T-helper 9 cell (primary cell): ENCODE results near the gene SORBS2.

ENCODE experiments used
- DNase-seq: peaks from one replicate; pipeline ENCODE4 v3.0.0-alpha.2; 2020

SORBS2 gene

DNA sequence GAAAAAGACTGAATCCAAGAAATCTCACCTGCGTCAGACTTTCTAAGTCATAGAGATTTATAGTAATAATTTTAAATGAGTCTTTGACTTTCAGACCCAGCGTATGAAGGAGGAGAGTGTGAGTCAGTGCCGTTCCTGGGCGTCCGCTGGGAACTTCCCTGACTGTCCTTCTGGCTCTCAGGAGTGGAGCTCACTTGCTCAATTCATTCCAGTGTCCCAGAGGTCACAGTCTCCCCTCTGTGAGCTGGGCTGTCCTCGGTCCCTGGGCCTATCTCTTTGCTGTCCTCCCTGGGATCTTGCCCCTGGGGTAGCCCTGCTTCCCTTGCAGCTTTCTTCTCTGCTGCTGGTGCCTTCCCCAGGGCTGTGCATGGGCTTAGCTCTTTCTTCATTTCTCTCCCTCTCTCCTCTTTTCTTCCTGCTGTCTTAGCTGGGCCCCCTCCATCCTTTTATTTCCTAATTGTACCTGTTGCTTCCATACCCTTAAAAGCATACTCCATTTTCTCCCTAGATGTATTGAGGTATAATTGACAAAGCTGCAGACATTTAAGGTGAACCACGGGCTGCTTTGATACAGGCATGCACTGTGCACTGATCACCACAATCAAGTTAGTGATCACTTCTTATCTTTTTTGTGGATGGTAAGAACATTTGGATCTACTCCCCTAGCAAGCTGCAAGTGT lies 11.6 kb downstream of the SORBS2 start:
- DNase-seq = no peak

DNA sequence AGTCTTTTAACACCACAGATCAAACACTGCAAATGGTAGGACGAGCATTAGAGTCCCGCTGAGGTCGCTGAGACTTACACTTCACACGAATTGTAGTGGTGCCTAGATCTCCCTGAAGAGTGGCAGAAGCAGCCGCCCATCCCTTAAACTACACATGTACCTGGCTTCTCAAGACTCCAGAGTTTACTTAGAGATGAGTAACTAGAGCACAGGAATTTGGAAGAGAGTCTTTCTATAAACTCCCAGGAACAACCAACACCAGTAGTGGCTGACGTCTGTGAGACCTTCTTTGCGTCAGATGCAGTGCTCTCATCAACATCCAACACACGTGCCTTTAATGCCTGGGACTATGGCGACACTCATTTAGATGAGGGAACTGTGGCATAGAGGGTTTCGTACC lies 12.6 kb downstream of the SORBS2 start:
- no peak for DNase-seq

DNA sequence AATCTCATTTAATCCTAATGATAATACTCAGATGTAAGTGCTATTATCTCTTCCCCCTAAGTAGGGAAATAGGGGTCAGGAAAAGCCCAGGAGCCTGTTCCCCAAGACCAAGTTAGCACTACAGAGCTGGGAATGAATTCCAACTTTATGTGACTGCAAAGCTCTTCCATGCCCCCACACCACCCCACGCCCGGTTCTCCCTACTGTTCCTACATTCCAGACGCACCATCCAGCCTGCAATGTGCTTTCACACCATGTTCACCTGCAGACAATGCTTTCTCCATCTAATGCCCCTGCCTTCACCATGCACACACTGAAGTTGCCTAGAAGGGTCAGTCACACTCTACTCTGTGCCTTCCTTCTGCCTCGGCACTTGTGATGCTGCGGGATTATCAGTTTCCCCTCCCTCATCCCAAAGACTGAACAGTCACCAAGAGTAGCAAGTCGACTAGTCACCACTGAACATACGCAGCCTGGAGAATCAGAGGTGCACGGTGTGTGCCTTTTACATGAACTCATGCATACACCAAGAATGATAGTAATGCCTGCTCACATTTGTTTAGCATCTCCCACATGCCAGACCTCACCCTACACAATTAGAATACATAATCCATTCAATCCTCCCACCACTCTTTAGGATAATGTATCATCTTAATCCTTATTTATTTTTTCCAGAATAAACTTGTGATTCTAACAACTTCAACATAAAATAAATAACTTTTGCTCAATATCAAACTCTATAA lies 14.2 kb downstream of the SORBS2 start:
- no peak for DNase-seq

DNA sequence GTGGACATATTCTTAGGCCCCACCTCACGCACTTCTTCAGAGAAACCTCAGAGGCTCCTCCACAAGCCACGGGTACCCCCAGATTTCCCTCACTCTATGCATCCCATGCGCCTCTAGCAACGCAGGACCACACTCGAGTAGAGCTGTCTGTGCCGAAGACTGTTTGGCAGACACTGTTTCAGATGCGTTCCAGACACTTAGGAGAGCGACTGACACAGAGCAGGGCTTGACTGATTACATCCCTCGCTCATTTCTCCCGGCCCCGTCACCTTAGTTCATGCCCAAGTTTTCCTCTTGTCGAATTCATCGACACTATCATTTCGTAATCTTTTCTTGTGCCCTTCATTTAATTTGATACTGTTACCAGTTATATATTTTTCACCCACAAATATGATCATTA lies 15.0 kb downstream of the SORBS2 start:
- DNase-seq = no peak

DNA sequence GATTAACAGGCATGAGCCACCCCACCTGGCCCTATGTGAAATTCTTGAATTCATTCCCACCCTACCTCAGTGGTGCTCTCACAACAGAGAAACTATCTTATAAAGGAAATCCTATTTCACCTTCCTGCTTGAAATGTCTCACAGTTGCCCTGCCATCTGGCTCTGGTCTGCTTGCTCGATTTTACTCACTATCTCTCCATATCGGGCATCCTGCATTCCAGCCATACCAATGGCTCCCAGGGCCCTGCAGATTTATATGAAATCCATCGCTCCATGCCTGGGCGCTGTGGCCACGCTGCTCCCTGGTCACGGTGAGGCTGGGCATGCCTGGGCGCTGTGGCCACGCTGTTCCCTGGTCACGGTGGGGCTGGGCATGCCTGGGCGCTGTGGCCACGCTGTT lies 15.8 kb downstream of the SORBS2 start:
- DNase-seq = no peak

DNA sequence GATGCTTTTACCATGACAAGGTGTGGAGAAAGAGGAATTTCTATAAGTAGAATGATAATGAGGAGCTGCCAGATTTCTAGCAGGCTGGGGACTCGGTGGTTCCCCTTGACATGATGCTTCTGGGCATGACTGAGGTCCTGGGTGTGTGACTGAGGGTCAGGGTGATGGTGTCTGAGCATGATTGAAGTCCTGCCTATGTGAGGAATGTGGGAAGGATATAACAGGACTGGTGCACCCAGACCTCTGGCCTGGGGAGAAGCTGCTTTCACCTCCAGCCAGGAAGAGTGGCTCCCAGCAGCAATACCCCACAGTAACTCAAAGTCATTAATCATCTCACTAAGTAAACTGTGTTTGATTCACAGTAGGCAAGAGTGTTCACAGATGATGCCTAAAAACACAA lies 17.4 kb downstream of the SORBS2 start:
- DNase-seq = no peak

DNA sequence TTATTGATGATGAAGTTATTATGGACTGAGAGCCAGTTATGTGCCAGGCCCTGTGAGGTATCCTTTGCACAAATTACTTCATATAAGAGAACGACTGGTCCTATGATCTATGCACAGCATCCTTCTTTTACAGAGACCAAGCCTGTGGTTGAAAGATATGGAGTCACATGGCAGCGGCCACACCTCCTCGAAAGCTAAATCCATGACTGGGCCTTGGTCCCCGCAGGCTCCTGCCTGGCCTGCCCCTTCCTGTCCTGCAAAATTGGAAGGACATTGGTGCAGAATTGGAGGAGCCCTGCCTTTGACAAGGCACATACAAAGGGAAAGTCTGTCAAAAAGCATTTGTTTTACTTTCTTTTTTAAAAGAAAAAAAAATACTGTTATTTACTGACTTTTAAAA lies 18.3 kb downstream of the SORBS2 start:
- no peak for DNase-seq

DNA sequence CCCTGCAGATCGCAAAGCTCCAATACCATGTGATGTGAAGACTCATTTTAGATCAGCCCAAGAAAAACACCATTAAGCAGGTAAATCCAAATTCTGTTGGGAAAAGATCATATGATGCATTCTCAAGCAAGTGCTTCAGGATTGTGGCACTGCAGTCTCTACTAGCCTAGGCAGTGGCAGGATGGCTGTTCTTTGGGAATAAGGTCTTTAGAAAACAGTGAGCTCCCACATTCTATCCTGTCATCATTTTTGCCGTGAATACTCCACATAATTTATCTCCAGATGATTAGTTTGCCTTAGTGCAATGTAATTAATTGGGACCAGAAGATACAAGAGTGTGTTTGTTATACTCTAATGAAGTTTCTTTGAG lies 18.9 kb downstream of the SORBS2 start:
- DNase-seq = no peak

DNA sequence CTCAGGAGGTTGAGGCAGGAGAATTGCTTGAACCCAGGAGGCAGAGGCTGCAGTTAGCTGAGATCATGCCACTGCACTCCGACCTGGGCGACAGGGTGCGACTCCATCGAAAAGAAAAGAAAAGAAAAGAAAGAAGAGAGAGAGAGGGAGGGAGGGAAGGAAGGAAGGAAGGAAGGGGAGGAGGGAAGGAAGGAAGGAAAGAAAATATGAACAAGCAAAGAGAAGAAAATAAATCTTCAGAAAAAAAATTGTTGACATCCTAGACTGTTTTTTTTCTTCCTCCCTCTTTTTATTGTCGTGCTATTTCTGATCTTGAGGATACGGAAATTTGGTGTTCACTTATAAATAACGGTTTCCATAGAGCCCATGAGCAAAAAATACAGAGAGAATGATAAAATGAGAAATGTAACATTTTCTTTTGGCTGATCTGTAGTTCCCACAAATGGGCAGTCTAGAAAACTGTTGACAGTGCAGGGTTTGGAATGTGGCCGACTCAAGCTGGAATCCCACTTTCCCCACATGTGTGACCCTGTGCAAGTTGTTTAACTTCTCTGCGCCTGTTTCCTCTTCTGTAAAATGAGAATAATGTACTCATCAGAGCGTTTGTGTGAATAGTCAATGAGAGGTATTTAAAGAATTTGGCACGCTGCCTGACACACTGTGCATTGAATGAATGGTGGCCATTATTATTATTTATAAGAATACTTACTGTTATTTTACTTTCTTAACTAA lies 19.4 kb downstream of the SORBS2 start:
- no peak for DNase-seq

DNA sequence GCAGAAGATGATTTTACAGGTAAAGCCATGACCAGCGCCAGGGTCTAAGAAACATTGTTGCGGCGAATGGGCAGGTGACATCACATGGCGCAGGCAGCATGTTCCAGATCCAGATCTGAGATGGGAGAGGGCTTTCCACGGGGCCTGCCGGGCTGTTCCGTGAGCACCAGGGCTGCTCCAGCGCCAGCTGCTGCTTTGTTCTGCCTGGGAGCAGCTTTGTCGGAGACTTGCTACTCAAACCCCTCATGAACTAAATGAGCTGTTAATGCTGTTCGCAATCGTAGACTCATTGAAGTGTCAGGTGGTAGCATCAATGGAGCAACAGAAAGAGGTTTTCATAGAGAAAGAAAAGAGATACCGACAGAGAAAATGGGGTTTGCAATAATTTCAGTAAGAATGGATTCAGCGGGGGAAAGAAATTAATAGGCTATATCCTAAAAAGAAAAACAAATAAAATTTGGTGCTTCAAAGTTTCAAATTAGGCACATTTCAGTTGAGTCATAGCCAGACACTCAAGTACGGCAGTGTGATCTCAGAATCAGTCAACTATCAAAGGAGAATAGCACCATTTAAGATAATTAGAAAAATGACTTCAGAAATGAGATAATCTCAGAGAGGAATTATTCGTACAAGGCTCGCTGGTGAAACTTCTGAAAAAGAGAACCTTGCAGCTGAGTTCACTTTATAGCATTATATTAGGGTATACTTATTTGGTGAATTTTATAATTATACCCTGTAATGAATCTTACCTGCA lies 23.9 kb downstream of the SORBS2 start:
- no peak for DNase-seq

DNA sequence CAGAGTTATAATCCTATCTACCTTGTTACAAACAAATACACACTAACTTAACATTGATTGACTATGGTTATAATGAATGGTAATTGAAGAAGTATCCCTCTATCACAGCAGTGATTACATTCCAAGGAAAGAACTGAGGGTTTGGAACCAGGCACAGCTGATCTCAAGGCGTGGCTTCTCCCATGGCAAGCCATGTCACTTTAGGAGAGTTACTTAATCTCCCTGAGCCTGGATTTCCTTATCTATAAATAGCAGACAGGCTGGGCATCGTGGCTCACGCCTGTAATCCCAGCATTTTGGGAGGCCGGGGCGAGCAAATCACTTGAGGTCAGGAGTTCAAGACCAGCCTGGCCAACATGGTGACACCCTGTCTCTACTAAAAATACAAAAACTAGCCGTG lies 25.6 kb downstream of the SORBS2 start:
- no peak for DNase-seq

DNA sequence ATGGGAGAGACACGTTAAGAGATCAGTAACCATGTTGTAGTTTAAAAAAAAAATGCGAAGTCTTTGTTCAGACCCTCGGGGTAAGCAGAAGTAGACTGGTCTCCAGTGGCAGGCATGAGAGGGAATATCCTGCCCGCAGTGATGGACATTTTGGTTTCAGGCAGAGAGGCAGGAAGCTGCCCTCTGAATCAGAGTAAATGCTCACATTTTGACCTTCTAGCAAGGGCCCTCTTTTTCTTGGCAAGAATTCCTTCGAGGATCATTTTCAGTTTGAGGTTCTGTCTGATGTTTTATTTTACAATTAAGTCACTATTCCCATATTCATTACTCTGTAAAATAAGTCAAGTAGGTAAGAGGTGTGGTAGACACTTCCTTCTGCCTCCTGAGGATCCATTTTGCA lies 28.4 kb downstream of the SORBS2 start:
- DNase-seq = no peak

DNA sequence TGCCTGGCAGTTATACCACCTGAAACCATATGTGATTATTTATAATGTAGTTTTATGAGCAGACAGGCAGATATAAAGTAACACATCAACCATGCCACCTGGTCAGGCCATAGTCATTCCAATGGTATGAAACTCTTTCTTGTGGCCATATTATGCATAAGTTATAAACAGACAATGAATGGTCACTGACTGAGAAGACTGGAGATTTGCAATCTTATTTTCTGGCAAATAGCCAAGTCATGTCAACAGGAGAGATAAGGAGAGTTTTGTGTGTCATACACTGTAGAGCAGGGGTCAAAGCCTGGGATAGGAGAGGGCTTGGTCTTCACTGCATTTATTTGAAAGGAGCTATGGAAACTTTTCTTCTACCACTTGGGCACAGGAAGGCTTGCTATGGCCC lies 29.5 kb downstream of the SORBS2 start:
- DNase-seq = no peak

DNA sequence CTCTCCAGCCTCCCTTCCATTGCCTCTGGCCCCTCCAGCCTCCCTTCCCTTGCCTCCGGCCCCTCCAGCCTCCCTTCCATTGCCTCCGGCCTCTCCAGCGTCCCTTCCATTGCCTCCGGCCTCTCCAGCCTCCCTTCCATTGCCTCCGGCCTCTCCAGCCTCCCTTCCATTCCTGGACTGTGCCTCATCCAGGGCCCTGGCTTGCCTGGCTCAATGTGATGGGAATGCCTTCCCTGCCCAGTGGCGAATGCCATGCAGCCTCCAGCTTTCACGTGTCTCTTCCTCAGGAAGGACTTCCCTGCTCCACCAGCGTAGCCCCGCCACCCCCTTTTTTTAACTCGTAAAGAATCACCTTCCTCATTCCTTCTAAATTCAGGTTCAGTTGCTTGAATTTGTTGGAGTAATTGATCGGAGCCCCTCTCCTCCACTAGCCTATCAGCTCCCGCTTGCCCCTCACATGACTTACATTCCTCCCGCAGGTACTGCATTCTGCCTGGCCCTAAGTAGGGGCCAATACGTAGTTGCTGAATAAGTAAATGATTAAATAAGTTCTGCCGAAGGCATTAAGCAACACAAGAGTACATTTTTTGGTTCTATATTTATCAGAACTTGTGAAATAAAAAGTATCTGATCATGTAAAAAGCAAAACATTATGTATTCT lies 30.3 kb downstream of the SORBS2 start:
- no peak for DNase-seq

DNA sequence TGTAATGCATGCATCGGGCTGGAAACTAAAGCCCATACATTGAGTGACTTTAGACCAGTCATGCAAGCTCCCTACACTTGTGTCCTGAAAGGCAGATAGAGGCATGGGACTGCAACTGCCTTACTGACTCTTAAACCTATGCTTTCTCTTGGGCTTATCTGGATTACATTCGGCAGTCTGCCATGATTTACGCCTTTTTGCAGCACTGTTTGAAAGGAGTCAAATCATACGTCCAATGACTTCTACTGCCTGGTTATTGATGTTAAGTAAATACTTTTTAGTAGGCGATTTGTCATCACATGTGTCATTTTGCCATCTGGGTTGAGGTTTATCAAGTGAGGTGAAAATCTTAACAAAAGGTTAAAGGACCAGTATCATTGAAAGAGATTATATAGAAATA lies 31.5 kb downstream of the SORBS2 start:
- DNase-seq = no peak

DNA sequence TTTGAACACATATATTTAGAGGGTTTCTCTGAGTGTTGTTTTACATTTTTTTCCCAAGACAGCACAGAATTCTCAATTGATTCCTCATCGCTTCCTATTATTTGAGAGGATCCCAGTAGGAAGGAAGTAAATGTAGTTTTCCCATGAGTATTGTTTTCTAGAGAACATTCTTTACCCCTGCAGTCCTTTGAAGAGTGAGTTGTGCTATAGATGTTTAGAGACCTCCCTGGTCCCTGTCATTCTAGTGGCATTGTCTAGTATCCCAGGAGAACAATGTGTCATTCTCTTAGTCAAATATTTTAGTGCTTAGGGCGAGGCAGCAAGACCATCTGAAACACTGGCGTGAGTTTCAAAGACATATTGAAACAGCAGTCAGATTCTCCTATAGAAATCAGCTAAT lies 32.5 kb downstream of the SORBS2 start:
- no peak for DNase-seq

DNA sequence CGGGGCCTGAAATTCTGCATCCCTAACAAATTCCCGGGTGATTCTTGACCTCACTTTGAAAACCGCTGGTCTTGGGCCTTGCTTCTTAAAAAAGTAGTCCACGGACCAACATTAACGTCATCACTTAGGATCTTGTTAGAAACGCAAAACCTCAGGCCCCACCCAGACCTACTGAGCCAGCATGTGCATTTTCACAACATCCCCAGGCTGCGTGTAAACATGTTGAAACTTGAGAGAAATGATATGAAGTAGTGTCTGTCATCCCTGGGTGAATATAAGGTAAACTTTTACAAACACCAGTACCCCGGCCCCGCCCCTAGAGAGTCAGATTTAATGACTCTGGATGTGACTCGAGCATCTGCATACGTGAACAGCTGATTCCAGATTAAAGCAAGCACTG lies 33.7 kb downstream of the SORBS2 start:
- no peak for DNase-seq

DNA sequence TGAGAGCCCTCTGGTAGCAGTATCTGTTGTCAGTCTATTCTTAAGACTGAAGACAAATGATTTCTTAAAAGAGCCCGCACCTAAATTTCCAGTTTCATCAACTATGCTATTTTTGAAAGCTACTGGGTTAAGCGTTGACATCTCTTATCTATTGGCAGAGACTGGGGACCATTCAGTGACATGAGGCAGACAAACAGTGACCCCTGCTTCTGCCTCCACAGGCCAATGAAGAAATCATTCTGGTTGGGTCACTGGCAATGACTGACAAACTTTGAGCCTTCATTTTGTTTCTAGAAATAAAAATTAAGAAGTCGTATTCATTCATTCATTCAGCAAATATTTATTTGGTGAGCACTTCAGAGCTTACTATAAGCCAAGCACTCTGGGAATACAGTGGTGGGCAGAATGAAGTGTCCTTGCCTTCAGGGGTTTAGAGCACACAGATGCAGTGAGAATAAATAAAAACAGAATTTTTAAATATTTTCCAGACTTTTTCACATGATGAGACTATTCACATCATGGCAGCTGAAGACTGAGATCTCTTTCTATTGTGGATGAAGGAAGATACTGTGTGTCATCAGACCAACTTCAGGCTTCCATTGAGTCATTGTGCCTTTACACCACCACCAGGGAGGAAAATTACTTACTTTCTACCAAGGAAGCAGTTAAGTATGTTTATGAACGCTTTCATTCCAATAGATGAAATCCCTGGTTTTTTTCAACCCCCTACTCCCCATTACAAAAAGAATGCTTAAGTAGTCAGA lies 36.0 kb downstream of the SORBS2 start:
- no peak for DNase-seq

DNA sequence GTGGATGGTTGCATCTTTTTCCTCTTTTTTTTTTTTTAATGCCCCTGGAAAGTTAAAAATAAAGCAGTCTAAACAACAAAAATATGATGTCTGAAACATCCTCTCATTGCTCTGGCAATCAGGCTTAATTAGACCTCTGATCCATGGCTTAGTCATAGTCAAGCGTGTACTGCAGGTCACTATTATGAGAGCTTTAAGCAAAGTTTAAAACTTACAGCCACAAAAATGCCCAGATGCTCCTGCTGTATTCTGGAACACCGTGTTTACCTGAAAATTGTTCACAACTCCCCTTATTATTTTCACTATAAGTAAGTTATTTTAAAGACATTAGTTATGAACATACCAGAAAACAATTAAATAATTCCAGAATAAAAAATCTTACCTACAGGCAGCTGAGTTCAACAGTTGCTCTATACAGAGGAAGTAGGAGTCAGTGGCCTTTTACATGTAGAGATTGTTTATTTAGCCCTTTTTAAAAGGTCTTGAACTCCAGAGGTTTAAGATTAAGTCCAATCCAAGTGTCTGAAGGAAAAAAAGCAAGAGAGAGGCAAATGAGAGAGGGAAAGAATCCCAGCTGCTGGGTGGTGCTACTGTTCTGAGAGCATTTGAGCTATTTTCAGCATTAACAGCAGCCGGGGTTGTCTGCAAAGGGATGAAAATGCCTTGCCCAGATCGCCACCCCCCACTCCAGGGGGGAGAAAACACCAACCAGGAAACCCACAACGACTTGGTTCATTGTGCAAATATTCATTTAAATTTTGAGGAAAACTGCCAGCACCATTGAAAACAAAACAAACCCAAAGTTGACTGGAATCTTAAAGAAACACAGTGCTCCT lies 36.9 kb downstream of the SORBS2 start:
- DNase-seq = no peak

DNA sequence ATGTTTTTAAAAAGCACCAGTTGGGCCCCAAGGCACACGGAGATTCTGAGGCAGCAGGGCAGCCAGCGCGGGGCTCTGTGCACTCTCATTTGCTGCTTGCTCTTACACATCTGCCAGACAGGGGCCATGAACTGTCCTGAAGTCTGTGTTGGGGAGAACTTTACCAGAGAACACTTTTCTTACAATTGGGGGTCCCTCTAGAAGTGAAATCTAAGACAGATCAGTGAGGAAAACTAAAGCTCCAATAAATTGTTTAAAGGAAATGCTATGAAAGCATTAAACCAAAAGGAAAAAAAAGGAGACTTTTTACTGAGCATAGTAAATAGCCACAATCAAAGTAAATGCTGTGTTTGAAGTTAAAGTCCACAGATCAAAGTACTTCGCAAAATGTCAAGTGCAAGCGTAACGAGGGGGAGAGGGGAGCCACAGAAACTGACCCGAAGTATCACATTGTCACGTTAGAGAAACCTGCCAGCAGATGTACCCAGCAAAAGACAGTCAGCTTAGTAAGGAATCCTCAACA lies 37.8 kb downstream of the SORBS2 start:
- no peak for DNase-seq

DNA sequence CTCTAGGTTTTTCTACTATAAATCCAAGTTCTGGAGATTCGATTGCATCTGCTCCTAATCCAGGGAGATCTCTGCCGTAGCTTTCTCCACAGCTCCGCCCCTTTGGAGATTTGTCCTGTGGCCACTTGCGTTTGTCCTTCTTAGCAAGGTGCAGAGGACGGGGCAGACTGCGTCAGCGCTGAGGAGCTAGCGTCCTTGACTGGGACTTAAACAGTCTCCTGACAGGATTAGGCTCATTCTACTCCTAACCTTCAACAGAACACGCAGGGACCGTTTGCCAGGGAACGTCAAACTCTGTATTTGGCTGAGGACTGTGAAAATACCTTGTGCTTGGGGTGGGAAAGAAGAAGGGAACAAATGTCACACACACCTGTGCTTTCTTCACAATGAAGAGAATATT lies 38.6 kb downstream of the SORBS2 start:
- no peak for DNase-seq
